Amniotic epithelial cell (primary cell): ENCODE data around the gene RDM1.
A peak's percentile ranks its signal among the peaks of the same experiment; 100 is the strongest.

Source experiments
- DNase-seq: peaks from one replicate; pipeline ENCODE4 v3.0.0-alpha.2; 2010; ENCODE audit warnings: low read depth

The RDM1 gene

GRCh38 chr17:35932586-35932985 is 2.0 kb upstream of the RDM1 start:
- DNase-seq, result no peak

GRCh38 chr17:35931794-35932425 is 1.3 kb upstream of the RDM1 start:
- peak; percentile 8 for DNase-seq

- no peak for DNase-seq
Measured at GRCh38 chr17:35927714-35928113, 2.9 kb downstream of the RDM1 start.

- DNase-seq, result no peak
Measured at GRCh38 chr17:35923609-35924114, 6.9 kb downstream of the RDM1 start.

GRCh38 chr17:35920229-35920628 is 10.3 kb downstream of the RDM1 start:
- DNase-seq, result no peak

- DNase-seq, result no peak
Measured at GRCh38 chr17:35918665-35919064, 11.9 kb downstream of the RDM1 start.

GRCh38 chr17:35917519-35918213 is 12.9 kb downstream of the RDM1 start:
- DNase-seq, result no peak

- DNase-seq, result no peak
Measured at GRCh38 chr17:35915153-35915964, 15.2 kb downstream of the RDM1 start.

- no peak for DNase-seq
Measured at GRCh38 chr17:35914354-35914753, 16.2 kb downstream of the RDM1 start.

- DNase-seq, result no peak
Measured at GRCh38 chr17:35913609-35914008, 17.0 kb downstream of the RDM1 start.

- no peak for DNase-seq
Measured at GRCh38 chr17:35912942-35913341, 17.6 kb downstream of the RDM1 start.

GRCh38 chr17:35912339-35912912 is 18.1 kb downstream of the RDM1 start:
- no peak for DNase-seq

GRCh38 chr17:35909408-35909807 is 21.2 kb downstream of the RDM1 start:
- DNase-seq, result no peak

GRCh38 chr17:35907691-35908090 is 22.9 kb downstream of the RDM1 start:
- no peak for DNase-seq

- no peak for DNase-seq
Measured at GRCh38 chr17:35906926-35907637, 23.5 kb downstream of the RDM1 start.

GRCh38 chr17:35906191-35906925 is 24.2 kb downstream of the RDM1 start:
- no peak for DNase-seq

GRCh38 chr17:35903451-35903850 is 27.1 kb downstream of the RDM1 start:
- no peak for DNase-seq

GRCh38 chr17:35901631-35902175 is 28.9 kb downstream of the RDM1 start:
- peak; percentile 17 for DNase-seq

- DNase-seq, result no peak
Measured at GRCh38 chr17:35900708-35901480, 29.7 kb downstream of the RDM1 start.

GRCh38 chr17:35900280-35900679 is 30.3 kb downstream of the RDM1 start:
- no peak for DNase-seq
